Epithelial cell of prostate (primary cell): ENCODE measurements around the gene RASD1.

Experiments
- DNase-seq: peaks from one replicate; pipeline ENCODE4 v3.0.0-alpha.2; 2011; ENCODE audit warnings: low read depth, low spot score
- H3K27ac ChIP-seq: fragments of 450-650 bp; 2 replicates; pipeline ENCODE4 v1.5.1; 2017; ENCODE audit warnings: mild to moderate bottlenecking

Gene RASD1, protein sequence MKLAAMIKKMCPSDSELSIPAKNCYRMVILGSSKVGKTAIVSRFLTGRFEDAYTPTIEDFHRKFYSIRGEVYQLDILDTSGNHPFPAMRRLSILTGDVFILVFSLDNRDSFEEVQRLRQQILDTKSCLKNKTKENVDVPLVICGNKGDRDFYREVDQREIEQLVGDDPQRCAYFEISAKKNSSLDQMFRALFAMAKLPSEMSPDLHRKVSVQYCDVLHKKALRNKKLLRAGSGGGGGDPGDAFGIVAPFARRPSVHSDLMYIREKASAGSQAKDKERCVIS

DNA sequence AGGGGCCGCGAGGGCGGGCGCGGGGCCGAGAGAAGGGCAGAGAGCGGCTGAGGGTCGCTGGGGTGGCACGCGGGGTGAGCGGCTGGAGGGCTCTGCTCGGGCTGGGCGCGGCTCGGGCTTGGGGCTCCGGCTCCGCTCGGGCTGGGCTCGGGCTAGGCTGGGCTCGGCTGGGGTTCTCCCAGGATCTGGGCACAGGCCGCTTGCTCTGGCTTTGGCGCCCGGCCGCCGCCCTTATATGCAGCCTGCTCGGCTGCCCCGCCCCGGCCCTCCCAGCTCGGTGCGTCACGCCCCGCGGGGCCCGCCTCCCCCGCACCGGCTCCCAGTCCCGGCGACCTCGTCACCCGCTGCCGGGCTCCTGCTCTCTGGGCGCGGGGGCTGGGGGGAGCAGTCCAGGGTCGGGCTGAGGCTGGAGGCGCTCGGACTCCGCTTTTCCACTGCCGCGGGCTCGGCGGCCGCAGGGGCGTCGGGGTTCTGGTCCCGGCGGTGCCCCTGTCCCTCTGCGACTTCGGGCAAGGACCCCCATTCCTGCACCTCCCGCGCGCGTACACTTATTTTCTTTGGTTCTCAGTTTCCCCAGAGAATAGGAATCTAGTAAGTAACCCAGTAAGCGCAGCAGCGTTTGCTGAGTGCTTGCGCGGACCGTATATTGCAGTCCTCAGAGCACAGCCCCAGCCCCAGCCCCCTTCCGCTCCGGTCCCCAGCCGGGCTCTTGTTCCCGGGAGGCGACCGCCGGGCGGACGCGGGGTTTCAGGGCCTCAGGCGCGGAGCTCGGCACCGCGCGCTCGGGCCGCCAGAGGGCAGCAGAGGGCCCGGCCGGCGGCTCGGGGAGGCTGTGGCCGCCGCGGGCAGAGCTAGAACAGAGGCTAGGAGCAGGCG, at the start of gene RASD1:
RASD1 (minus strand) TSS at position 207 of the 876 bp plus-strand sequence. CDS start 214 bp downstream, outside the sequence.
- H3K27ac ChIP-seq = no peak within 1 kb of the TSS
- peak; percentile 33 for DNase-seq

DNA sequence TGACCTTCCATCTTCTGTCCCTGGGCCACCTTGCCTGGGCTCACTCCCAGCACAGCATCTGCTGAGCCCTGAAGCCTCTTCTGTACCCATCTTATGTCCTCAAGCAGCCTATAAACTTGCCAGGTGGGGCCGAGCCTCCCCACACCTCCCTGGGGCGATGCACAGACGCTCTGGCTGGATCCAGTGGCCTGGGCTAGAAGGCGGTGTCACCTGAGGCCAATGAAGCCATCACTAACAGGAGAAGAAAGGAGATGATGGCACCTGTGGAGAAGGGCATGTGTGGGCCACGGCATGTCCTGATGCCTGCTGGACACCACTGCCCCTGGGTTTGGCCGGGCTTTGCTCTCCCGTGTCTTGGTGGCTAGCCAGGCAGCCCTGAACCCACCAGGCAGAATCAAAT, 49.8 kb upstream of the RASD1 start:
- DNase-seq = no peak
- H3K27ac ChIP-seq = no peak overlapping the region

DNA sequence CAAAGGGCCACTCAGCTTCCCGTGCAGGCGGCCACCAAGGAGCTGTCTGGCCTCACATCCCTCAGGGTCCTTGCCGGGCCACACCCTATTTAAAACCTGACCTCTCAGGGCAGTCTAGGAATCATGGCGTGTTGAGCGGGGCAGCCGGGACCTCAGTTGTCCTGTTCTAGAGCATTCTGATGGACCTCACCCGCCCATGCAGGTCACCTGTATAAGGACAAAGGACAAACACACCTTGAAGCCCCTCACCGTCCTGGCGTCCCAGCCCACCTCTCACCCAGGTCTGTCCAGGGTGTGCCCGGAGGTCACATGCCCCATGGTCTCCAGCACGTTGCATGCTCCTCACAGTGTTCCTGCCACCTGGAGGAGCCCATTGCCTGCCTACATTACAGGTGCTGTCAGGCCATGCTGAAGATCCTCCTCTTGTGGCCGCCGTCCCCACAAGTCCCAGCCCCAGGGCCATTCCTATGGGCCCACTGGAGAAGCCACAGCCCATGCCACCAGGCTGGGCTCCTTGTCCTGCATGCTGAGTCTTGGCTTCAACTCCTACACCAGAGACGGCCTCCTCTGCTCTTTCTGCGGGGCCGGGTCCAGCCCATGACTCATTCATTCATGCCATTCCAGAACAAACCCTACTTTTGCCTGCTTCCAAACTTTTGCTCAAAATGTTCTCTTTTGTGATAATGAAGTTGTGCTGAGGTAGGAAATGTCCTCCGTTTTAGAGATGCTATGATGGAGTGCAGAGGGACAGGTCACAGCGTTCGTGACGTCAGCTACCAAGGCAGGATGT, 49.0 kb upstream of the RASD1 start:
- H3K27ac ChIP-seq = no peak overlapping the region
- DNase-seq = no peak

DNA sequence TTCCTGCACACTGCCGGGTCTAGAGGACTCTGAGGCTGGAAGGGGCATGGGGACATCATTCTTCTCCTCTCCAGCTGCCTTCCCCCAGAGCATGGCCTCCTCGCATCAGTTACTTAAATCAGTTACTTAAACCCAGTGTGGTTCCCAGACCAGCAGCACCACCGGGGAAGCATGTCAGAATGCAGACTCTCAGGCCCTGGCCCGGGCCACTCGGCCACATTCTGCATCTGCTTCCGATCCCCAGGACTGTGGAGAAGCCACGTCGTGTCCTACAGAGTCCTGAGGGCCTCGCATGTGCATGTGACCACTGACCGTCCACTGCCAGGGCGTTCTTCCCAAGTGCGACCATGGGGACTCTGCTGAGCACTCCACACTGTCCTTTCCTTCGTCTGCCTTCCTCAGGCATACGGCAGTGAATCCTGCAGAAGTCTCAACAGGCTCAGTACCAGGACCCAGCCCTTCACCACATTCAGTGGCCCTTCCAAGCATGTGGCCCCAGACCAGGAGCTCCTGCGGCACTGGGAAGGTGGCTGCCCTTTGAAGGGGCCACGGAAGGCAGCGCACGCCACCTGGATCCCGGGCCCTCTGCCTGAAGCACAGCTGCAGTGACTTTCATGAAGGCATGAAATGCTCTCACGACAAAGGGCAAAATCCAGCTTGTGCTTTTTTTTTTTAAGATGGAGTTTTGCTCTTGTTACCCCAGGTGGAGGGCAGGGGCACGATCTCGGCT, 46.9 kb upstream of the RASD1 start:
- H3K27ac ChIP-seq = no peak overlapping the region
- DNase-seq = no peak

DNA sequence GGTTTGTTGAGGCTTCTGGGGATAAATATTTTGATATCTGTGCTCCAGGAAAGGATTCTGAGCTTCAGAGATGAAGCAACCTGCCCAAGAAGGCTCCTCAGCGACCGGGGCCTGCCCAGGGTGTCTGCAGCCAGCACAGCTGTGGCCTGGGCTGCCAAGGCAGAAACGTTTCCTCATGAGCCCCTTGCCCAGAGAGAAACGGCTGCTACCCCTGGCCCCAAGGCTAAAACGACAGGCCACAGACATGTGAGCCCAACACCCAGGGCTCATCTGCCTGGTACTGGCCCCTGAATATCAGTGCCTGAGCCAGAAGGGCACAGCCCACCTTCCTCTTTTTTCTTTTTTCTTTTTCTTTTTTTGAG, 45.4 kb upstream of the RASD1 start:
- DNase-seq = no peak
- no peak overlapping the region for H3K27ac ChIP-seq

DNA sequence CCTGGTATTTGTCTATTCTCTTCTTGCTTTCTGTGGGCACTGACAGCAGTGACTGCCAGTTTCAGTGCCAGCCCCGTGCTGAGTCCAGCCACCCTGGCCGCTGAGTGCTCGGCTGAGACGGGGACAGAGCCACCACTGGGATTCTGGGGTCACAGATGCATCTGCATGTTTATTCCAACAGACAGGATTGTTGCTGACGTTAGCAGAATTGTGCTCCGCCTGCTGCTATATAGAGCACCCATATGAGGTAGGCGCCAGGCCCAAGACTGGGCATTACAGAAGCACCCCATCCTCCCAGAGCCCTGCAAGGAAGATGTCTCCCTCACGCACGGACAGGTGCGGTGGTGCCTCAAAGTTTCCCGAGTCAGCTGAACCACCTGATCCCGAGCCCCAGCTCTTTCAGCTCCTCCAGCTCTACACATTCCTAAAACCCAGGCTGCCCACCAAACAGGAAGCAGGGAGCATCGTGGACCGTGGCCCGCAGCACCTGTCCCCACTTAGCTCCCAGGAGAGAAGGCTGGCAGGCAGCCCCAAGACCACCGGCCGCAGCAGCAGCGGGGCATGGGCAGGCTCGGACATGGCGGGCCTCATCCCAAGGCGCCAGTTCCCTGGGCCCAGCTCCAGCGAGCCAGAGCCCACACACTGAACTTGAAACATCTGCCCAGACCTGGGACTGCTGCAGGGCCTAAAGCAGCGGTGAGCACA, 44.9 kb upstream of the RASD1 start:
- no peak for DNase-seq
- H3K27ac ChIP-seq = no peak overlapping the region

DNA sequence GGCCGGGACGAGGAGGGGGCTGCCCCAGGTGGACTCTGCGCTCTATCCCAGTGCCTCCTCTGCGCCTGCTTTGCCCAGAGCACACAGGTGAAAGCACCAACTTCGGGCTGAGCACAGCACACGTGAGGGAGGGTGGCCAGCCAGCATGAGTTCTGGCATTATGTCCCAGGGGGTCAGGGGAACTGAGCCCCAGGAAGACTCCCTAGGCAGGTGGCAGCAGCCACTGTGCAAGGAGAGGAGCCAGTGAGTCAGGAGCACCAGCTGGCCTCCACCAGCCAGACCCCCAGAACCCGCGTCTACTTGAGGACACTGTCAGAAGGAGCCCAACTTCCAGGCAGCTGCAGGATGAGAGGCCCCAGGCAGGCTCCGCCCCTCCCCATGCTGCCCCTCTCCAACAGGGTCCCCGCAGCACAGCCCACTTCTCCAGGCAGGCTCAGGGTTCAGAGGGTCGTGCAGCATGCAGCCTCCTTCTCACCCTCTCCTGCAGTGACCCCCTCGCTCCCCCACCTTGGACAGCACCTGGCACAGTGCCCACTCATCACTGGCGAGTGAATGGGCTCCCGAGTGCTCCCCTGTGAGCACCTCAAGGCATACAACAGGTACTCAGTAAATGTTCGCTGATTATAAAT, 44.2 kb upstream of the RASD1 start:
- no peak overlapping the region for H3K27ac ChIP-seq
- no peak for DNase-seq

DNA sequence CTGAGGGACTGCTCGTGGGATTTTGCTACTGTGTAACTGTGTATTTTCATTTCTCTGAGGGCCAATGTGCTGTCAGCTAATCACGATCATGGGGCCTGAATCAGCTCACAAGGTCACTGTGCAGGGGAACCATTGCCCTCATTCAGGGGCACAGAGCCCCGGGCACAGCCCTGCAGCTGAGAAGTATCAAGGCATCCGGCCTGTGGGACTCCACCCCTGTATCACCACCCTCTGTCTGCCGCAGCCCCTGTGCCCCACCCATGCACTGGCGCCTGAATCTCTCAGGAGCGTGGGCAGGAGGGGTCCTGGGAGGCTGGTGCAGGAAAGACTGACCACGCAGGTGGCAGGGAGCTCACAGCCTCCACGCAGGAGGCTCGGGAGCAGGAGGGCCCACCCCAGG, 43.4 kb upstream of the RASD1 start:
- no peak overlapping the region for H3K27ac ChIP-seq
- no peak for DNase-seq

DNA sequence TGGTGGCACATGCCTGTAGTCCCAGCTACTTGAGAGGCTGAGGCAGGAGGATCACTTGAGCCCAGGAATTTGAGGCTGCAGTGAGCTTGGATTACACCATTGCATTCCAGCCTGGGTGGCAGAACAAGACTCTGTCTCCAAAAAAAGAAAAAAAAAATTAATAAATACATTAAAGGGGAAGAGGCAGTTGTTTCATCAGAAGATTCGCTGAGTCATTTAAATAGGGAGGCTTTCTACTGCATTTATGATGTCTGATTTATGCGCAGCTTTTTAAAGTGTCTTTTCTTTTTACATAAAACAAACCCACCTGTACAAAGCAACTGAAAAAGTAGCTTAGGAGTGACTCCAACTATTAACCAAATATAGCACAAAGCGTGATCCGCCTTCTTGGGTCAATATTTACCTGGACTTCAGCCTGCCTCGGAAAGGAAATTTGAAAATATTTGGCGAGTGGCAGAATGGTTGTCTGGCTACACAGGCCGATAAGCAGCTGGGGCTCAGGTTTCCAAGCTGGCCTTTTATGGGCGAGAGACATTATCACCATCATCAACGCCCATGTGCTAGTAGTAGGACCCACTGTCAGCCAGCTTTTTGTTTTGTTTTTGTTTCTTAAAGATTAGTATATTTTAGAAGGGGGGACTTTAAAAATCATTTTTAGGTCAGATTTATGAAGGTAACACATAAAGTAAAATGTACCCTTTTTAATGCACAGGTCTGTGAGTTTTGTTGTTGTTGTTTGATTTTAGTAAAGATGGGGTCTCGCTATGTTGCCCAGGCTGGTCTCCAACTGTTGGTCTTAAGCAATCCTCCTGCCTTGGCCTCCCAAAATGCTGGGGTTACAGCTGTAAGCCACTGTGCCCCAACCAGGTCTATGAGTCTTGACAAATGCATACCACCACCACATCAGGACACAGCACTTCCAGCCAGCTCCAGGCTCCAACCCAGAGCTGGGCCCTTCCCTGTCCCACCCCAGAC, 42.5 kb upstream of the RASD1 start:
- peak overlapping the region; percentile 12 for H3K27ac ChIP-seq
- no peak for DNase-seq

DNA sequence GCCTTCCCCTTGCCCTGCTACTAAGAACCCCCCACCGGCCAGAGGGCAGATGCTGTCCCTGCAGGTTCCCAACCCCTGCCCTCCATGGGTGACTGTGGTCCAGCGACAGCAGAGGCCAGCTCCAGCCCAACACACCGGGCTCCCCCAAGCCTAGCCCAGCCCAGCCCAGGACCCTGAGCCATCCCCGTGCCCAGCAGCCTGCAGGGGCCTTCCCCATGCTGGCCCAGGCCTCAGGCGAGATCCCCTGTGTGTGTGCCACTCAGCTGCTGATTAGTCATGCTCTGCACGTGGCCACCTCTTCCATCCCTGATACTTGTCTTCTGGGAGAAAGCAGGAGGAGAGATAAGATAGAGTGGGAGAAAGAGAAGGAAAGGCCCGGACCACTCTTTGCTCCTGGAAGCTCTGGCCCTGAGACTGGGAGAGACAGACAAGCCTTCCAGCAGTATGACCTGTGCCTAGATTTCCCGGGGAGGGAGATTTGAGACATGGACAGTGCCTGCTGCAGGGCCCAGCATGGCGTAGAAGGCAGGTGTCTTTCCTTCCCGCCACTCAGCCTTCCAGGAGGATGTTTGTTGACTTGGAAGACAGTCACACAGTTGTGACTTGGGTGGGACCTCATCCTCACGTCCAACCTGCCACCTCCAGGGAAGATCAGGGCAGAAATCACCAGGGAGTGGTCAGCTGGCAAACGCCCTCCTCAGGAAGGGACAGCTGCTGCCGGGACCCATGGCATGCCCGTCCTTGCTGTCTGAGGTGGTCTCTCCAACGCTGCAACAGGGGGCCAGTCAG, 41.3 kb upstream of the RASD1 start:
- no peak overlapping the region for H3K27ac ChIP-seq
- no peak for DNase-seq

DNA sequence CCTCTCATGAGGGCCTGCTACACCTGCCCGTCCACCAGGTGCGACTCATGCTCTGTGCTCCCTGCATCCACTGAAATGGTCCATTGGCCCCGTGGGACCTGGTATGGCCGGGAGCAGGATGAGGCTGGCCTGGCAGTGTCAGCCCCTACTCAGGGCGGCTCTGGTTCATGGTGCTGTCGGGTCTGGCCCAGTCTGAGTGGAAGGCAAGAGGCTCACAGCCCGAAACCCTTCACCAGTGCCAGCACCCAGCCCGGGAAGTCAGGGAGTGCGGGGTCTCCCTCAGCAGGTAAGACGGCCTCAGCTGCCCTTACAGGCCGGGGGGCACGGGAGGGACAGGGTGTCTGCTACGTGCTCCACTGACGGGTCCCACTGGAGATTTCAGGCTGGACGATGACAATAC, 40.5 kb upstream of the RASD1 start:
- DNase-seq = no peak
- H3K27ac ChIP-seq = no peak overlapping the region

DNA sequence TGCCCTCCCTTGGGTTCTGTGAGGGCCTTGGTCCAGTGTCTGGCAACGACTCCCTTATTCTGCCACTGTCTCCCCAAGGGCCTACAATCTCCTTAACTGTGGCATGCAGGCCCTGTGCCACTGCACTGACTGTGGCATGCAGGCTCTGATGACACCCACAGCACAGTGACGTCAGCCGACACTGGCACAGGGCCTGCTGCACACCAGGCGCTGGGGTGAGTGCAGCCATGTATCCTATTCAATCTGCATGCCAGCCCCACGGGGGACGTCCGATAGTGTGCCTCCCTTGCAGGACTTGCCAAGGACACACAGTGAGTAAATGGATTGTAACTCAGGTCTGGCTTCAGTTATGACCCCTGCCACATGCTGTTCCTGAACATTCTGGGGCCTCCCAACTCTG, 39.8 kb upstream of the RASD1 start:
- DNase-seq = no peak
- H3K27ac ChIP-seq = no peak overlapping the region

DNA sequence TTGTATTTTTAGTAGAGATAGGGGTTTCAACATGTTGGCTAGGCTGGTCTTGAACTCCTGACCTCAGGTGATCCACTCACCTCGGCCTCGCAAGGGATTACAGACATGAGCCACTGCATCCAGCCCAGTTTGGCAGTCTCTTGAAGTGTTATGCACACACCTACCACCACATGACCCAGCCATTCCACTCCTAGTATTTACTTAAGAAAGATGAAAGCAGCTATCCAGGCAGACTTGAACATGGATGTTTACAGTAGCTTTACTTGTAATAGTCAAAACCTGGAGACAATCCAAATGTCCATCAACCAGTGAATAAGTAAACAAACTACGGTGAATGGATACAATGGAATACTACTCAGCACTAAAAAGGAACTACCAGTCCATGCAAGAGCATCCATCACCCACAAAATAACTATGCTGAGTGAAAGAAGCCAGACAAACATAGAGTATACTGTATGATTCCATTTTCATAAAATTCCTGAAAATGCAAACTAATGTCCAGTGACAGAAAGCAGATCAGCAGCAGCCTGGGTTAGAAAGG, 37.8 kb upstream of the RASD1 start:
- peak; percentile 52 for DNase-seq
- no peak overlapping the region for H3K27ac ChIP-seq

DNA sequence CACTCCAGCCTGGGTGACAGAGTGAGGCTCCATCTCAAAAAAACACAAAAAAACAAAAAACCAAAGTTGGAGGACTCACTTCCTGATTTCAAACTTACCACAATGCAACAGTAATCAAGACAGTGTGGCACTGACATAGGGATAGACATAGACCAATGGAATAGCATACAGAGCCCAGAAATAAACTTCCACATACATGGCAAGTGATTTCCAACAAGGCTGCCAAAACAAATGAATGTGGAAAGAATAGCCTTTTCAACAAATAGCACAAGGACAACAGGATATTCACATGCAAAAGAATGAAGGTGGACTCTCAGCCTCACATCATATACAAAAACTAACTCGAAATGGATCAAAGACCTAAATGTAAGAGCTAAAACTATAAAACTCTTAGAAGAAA, 36.8 kb upstream of the RASD1 start:
- H3K27ac ChIP-seq = no peak overlapping the region
- DNase-seq = no peak

DNA sequence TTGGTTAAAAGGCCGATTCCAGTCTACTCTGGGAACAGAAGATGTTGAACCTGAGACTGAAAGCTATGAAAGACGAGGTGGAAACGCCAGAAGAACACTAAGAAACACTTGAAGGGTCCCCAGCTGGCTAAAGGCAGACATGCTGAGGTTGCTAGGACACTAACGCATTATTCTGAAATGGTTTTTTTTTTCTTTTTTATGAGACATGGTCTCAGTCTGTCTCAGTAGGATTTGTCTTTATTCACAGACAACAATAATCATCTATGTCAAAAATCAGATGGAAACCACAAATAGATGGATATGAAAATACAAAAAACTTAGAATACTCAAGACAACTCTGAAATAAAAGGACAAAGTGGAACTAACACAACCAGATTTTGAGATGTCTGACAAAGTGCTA, 35.0 kb upstream of the RASD1 start:
- DNase-seq = no peak

DNA sequence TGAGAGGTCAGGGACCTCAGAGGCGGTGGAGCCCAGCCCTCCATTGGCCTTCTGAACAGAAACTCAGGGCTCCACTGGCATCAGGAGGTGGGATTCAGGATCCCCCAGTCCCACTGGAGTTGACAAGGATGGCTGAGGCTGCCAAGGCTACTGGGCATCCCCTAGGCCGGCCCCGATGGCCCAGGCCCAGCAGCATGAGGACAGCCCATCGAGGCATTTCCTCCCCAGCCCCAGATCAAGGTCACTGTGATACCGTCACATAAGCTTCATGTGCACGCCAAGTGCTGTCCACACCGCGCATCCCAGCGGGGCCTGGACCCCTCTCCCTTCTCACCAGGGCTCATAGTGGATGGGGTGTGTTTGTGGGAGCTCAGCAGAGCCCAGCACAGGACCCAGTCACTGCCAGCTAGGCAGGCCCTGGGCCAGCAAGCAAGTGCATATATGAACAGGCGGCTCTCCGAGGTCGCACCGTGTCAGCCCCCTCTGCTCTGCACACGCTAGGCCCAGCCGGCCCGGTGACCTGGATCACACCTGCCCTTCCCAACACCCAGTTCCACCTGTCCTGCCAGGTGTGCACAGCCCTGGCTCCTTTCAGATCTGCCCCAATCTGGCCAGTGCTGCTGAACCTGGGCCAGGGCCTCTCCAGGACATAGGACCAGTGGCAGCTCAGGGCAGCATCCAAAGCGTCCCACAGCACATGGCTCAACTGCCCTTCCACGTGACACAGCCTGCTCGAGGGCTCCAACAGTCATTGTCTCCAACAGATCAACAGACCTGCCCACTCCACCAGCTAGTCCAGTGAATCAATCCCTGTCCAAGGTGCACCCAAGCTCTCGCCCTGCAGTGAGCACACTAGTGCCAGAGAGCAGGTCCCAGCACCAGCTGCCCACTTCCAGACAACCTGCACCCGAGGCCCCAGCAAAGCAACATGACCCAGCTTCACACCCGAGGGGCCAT, 32.8 kb upstream of the RASD1 start:
- DNase-seq = no peak
- H3K27ac ChIP-seq = no peak overlapping the region

More for the DNA sequence above, 35.0 kb upstream of the RASD1 start:
- H3K27ac ChIP-seq = no peak overlapping the region
